NAMALWA (cell line): Measurements from ENCODE around the gene ZBTB7B.

Experiments used
- DNase-seq: peaks from one replicate; pipeline ENCODE4 v3.0.0-alpha.2; 2015; ENCODE audit warnings: low spot score

The ZBTB7B gene

DNA sequence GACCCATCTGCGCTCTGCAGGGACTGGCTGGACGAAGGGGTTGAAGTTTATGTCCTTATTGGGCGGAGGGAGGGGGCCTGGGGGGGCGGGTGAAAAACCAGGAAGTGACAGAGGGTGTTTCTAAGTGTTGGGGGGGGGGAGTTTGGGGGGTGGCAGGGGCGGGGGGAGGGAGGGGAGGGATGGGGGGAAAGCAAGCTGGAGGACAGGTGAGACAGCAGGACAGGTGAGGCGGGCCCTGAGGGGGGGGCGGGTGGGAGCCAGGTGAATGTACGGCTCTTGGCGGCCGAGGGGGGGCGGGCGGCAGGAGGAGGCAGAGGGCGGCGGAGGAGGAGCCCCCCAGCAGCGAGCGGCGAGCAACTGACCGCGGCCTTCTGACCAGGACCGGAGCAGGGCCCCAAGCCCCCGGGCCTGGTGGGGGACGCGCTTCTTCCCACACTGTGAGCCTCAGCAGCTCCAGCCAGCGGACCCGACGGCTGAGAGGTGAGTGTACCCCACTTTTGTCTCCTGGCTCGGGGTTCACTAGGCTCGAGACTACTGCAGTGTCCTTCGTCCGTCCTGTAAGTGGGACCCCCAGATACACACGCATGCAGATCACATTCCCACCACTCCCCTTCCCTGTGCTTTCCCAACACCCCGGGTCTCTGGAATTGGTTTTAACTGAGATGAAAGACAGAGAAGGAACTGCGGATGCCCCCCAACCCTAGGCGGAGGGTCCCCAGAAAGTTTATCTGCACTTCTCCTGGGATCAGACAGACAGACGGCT, at the start of gene ZBTB7B:
TSS of gene ZBTB7B (plus strand) at position 339 of the 763 bp plus-strand sequence. CDS start 11,859 bp downstream, outside the sequence.
- DNase-seq, result no peak

DNA sequence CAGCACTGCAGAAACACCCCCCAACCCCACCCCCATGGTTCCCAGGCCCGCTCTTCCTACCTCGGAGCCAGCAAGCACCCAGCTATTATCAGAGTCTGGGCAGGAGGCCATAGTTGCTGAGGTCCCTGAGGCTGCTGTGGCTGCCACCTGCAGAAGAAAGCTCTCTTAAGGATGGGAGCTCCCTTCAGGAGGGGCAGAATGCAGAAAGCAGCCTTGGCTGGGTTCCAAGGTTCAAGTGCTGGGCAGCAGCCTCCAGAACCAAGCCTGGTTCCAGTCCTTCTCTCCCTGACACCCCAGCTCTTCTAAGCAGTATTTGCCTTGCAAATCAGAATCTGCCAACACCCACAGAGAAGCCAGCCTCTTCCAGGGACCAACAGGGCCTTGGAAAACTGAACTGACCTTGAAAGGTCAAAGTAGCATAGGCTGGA, 49.0 kb upstream of the ZBTB7B start:
- DNase-seq, result peak; percentile 55

DNA sequence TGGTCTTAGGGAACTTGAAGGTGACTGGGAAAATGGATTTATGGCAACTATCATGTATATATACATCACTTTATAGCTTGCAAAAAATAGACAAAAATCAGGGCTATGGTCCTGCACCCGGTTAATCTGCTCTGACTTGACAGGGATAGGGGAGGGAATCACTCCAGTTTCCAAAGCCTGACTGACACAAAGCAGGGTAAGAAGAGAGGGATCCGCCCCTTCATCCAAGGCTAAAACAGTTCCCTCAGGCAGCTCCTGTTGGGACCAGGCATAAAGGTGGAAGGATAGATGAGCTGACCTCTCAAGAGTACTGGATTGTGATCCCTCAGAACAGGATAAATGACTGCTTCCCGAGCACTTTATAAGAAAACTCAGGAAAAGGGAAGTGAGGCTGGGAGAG, 48.1 kb upstream of the ZBTB7B start:
- no peak for DNase-seq

DNA sequence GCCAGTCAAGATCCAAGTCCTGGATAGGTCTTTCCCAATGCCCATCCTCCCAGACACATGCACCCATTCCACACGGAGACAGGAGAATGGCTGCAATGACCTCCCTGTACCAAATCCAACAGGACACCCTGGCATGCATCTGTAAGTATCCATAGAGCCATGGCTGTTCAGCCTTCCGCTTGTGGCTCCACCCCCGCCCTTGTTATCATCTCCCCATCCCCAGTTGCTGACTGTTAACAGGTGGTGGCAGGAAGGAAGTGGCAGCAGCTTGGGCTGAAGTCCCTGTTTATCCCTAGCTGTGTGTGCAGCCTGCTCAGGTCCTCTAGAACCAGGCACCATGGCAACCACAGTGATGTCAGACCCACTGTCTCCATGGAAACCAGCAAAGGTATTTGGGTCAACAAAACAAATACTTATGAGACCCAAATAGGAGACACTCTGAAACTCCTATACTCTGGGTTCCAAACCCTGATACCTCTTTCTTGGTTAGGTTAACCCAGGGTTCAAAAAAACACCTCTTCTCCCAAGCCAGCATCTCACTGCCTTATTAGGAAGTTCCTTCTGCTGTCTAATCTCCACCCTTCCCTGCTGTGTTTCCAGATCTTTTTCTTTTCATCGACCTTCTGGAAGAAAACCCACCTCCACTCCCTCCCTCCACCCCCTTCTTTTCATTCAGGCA, 47.4 kb upstream of the ZBTB7B start:
- peak; percentile 99 for DNase-seq

DNA sequence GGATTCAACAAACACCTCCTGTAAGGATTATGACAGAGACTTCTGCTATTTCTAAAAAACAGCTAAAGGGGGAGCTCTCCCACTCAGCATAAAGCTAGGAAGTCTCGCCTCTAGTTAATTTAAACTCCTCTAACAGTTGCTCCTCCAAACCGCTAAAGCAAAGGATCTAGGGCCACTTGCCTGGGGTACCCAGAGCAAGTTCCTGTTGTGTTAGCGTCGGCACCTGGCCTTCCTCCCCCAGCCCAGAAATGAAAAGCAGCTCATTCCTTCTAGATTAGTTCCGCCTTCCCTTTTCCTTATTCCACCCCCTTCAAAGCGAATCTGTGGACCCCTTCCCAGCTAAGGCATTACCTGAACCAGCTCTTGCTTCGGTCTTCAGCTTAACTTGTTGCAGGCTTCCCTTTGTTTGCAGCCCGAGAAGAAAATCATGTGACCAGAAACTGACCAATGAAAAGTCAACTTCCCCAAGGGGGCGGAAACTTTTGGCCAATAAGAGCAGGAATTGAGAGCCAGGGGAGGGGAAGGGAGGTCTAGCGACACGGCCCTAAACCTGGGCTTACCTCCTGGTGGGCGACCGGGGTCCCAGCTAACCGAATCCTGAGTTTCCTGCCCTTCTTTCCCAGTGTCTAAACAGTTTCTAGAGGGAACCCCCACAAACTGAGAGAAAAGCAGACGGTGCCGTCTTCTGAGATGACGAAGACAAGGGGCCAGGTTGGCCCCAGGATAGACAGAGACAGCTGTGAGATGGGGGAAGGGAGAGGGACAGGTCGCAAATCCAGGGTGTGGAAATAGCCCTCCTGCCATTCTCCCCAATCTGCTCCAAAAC, 46.7 kb upstream of the ZBTB7B start, which contains the start of gene PBXIP1:
TSS of gene PBXIP1 (minus strand) at position 382 of the 826 bp plus-strand sequence. CDS start 2,378 bp downstream, outside the sequence.
- peak; percentile 99 for DNase-seq

DNA sequence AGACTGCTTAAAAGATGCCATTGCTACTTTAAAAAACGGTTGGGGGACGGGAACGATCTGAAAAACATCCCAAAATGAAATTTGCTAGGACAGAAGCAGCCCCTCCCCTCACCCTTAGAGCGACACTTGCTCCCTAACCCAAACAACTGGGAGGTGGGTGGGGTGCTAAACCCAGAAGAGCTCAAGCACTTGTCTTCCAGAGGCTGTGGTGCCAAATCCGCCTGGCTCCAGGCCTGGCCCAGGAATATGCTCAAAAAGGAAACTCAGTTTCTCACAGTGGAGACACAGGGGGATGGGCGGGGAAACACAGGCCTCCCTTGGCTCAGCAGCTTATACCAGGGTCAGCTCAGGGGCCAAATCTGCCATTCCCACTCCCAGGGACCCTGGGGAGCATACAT, 46.1 kb upstream of the ZBTB7B start:
- DNase-seq, result no peak

DNA sequence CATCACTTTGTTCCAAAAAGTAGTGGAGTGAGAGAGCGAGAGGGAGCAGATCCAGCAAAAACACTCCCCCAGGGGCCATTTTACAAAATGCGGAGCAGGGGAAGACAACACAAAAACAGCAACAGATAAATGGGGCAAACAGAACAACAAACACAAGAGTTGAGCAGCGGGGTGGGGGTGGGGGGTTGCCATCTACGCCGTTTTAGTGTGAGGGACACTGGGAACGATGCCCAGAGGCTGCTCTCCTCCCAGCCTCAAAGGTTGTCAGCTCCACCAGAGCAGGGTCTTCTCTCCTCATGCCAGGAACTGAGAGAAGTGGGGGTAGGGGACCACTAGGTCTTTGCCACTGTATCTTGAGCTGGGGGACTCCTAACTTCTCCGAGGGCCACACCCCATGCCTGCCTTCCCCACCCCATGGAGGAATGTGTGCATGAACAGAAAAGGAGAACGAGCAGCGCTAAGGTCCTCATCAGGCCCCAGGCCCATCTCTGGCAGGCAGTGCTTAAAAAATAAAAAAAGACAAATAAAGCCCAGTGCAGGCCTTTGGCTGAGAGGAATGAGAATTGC, 45.4 kb upstream of the ZBTB7B start:
- DNase-seq, result no peak

DNA sequence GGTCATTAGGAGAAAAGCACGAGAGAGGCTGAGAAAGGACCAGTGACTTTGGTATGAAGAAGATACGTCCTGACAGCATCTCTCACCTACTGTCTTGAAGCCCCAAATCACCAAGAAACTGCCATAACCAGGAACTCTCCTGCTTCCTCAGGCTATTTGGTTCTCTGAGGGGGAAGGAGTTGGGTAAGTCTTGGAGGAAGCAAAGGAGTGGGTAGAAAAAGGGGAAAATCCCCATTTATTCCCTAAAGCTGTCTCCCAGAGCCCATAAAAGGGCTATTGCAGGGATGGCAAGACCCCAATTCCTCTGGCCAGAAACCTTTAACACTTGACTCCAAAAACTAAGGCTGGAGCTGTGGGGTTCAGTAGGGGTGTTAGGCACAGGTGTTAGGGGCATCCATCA, 44.6 kb upstream of the ZBTB7B start:
- DNase-seq, result no peak

DNA sequence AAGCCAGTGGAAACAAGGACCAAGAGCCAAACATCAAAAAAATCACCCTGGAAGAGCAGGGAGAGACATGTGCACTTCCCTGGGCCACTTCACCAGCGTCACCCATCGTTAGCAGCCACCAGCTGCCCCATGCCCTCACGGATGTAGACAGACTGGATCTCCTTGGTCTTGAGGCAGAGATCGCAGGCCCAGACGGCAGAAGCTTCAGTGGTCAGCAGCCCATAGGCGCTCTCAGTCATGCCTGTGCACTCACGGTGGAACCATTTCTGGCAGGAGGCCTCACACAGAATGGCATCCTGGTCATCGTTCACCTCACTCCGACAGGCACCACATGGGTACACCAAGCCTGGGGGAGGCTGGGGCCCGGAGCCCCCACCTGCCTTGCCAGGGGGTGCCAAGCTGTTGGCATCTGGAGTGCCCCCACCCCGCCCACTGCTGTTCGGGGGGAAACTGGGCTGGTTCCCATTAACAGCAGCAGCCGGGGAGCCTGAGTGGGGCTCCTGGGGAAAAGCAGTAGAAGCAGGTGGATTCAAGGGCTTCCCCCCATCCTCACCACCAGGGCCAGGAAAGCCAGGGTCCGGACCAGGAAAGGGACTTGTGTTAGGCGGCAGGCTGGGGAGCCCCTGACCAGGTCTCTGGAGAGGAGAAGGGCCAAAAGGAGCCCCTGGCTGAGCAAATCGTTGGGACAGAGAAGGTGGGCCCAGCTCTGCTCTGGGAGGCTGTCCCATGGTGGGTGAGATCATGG, 43.7 kb upstream of the ZBTB7B start:
- no peak for DNase-seq

DNA sequence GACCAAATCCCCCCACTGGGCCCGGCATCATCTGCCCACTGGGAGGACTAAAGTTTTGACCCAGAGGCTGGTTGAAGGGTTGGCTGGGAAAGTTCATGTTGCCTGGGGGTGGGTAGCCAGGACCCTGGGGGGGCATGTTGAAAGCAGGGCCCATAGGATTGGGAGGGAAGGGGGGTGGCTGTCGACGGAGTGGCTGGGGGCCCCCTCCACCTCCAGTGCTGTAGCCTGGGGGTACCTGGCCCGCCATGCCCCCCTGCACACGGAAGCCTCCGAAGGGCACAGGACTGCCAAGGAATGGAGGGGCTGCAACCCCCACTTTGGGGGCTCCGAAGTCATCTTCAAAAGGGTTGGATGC, 43.2 kb upstream of the ZBTB7B start:
- DNase-seq, result no peak

DNA sequence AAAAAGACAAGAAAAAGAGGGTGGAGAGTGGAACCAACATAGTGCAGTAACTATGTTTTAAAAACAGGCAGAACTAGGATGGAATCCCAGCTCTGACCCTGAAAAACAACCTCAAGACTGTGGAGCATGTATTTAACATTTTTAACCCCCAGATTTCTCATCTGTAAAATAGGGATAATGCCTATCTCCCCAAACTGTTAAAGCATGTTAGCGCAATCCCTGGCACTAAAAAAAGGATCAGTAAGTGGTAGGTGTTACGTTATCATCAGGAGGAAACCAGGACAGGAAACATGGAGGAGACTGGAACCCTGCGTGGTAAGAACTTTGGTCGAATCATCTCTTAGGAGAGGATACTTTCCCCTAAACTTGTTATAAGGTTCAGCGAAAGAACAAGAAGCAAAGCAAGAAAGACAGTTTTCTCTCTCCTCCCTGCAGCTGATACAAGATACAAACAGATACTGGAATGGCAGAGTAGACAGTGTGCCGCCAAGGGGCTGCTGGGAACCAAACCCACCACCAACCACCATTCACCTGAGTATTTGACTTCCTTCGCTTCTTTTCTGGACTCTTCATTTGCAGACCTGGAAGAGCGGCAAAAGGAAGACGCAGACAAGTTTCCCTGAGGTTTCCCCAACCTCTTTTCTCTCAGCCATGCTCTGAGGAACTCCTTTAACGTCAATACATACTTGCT, 42.0 kb upstream of the ZBTB7B start:
- DNase-seq, result peak; percentile 38

DNA sequence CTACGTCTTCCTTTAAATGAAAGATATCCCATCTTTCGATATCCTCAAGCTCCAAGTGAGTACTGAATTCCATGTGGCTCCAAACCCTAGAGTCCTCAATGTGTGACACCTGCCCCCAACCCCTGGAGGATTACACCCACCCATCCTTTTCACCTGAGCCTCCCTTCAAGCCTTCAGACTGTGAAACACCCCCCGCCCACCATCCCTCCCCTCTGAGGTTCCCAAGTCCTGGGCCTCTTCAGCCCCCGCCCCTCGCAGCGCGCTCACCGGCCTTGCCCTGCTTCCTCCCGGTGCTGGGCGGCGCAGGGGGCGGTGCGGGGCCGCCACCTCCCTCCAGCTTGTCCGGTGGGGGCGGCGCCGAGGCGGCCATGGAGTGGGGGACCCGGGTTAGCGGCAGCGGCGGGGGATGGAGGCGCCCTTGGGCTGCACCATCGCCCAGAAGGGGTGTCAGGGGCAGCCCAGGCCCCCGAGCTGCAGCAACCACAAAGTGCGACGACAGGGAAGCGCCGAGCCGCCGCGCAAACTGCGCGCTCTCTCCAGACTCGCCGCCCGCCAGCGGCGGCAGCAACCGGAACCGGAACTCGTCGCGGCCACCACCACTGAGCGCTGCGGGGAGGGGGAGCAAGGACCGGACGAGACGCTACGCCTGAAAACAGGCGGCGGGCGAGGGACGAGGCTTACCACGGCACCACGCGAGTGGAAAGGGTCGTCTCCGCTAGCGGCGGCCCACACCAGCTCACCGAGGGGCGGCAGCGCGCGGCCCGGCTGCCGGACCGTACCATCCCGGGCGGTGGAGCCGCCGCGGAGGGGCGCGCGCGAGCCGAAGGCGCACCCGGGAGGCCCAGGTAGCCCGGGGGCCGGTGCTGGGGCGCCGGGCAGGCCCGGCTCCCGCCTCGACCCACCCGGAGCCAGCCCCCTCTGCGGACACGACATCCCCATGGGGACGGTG, 41.1 kb upstream of the ZBTB7B start, which contains the start of gene PYGO2:
TSS of gene PYGO2 (minus strand) at position 576 of the 949 bp plus-strand sequence. CDS start at position 370, 206 bp downstream.
- peak; percentile 89 for DNase-seq

DNA sequence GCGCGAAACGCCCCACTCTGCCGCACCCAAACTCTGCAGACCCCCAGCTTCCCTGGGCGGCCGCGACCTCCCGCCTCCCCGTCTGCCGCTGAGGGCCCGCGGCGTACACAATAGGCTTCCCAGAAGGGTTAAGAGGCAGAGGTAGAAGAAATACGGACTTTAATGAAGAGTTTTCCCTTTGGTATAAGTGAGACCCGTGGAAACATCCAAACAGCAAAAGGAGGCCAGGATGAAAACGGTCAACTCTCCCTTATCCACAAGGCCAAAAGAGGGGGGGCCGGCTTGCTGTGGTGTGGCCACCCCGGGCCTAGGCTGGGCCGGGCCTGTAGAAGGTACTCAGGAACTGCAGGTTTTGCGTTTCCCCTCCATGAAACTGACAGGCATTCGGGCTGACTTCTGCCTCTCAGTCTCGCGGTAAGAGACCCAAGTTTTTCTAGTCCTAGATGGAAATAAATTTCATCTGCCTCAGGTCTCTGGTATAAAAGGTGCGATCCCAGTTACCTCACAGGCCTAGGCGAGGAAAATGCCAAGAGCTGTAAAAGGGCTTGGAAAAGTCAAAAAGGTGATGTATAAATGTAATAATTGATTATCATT, 40.3 kb upstream of the ZBTB7B start:
- peak; percentile 78 for DNase-seq

DNA sequence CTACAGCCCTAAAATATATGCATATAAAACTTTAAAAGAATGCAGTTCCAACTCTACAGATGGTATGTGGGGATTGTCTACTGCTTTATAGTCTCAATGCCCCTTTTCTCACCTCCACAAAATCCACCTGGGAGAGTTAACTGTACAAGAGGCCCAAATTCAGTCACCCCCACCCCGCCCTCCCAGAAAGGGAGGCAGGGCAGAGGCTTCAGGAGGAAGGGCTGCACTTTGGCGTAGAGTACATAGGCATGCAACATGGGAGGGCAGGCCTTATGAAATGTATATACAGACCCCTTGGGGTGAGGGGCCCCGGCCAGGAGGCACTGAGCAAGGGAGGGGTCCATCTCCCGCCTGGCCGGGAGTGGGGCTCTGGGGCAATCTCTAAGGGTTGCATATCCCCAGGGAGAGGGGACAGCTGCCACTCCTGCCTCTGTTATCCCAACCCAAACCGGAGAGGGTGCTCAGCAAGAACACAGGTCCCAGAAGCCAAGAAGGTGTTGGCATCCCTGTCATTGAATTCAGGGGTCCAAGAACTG, 39.7 kb upstream of the ZBTB7B start:
- DNase-seq, result no peak

DNA sequence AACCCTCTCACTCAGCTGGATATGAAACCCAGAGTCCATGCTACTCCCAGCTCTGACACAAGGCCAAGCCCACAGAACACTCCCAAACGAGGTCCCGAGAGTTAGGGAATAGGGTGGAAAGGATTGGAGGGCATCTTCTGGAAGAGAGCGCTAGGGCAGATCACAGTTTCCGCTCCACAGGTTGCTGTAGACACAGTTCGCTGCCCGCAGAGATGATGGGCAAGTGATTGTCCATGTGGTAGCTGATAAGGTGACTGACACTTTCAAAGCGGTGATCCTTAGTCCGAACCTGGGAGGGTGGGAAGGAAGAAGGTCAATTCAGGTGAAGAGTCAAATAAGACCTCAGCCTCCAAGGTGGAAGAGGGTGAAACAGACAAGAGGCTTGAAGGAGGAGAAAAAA, 39.0 kb upstream of the ZBTB7B start:
- no peak for DNase-seq

DNA sequence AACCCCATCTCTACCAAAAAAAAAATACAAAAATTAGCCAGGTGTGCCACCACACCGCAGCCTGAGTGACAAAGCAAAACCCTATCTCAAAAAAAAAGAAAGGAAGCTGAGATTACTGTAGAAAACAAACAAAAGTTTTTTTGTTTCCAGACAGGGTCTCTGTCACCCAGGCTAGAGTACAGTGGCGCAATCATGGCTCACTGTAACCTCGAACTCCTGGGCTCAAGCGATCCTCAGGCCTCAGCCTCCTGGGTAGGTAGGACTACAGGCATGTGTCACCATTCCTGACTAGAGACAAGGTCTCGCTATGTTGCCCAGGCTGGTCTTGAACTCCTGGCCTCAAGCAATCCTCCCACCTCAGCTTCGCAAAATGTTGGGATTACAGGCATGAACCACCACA, 38.2 kb upstream of the ZBTB7B start:
- DNase-seq, result no peak

DNA sequence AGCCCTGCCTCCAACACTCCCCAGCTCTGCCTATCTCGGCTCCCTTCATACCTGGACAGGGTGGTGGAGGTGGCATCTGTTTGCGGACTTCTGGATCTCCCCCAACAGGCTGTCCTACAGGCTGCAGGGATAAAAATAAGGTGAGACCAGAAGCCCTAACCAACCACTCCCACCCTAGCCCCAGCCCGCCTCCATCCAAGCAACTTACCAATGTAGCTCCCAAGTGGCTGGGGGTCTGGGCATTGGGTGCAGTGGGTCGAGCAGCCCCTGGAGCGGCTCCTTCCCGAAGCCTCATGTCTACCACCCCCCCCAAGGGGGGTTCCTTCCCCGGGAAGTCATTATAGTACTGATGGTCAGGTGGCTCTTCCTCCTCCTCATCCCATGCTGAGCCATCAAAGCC, 36.5 kb upstream of the ZBTB7B start:
- DNase-seq, result no peak

DNA sequence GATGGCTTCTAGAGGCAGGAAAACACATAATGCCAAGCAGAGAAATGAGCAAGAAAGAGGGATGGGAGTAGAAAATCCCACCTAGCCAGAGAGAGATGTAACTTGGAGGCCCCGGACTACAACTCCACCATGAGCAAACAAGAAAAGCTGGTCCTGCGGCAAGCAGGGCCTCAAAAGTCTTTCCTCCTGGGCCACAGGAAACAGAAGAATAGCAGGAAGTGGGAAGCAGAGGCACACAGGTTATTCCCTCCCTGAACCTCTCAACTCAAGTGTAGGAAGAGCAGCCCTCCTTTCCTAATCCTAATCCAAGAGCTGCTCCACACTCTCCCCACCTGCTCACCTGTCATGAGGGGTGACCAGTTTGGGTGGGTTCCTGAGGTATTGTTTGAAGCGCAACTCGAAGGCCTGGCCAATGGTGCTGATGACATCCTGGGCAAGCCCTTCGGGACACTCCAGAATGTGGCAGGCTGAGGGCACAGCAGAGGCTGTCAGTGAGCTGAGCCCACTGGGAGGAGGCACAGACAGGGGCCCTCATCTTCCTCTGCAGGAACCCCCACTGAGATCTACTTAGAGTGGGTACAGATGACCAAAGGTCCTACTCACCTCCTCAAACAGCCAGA, 35.2 kb upstream of the ZBTB7B start:
- no peak for DNase-seq

DNA sequence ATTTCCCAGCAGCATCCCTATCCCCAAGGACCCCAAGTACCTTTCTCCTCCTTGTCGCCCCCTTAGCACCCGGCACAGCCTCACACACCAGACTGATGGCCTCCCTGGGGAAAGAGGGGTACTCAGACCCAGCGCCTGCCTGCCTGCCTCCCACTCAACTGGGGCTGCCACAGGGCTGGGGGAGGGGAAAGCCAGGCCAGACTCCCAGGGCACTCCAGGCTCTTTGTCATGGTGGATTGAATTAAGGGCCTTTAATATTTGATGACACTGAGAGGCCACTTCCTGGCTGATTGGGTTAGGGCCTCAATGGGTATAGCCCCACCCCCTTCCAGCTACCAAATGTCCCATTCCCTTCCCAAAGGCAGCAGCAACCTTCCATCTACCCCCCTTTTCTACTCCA, 33.9 kb upstream of the ZBTB7B start:
- DNase-seq, result no peak
